Lung (tissue), 12 donors: Measurements from ENCODE around the gene MAP2K1. TPM values are rescaled to one million over a fixed set of nuclear protein-coding genes. Genes with fewer than 3 reads are reported as not detected.
A peak's percentile ranks its signal among the peaks of the same experiment; 100 is the strongest.

ENCODE experiments used
- ATAC-seq: fragments of 200-7000 bp; cut with Tn5 transposase; one replicate; pipeline ENCODE4 v1.9.1; 2020; ENCODE audit warnings: moderate number of reproducible peaks; ENCODE audit not compliant: insufficient read depth, low FRiP score
- DNase-seq, 3 donors: peaks; one replicate each; pipeline ENCODE4 v3.0.0-alpha.2; 2013 to 2017
- H3K27ac ChIP-seq, 2 donors: one replicate each; pipeline ENCODE4 v1.5.1; 2013; ENCODE audit warnings: mild to moderate bottlenecking in 2 of 2, moderate library complexity in 2 of 2, control low read depth in 1 of 2, inconsistent platforms in 1 of 2, low read depth in 1 of 2, low read length in 1 of 2
- H3K27me3 ChIP-seq, 3 donors: one replicate each; pipeline ENCODE4 v1.5.1; 2013; ENCODE audit warnings: low read length in 2 of 3; ENCODE audit not compliant: control insufficient read depth in 3 of 3, insufficient read depth in 3 of 3
- H3K36me3 ChIP-seq, 4 donors: one replicate each; pipeline ENCODE4 v1.5.1; 2013; ENCODE audit warnings: low read length in 4 of 4, mild to moderate bottlenecking in 1 of 4, moderate library complexity in 1 of 4; ENCODE audit not compliant: control insufficient read depth in 4 of 4, insufficient read depth in 4 of 4
- H3K4me1 ChIP-seq, 5 donors: one replicate each; pipeline ENCODE4 v1.5.1; 2013; ENCODE audit warnings: low read length in 5 of 5, mild to moderate bottlenecking in 2 of 5, moderate library complexity in 1 of 5; ENCODE audit not compliant: control insufficient read depth in 5 of 5, insufficient read depth in 5 of 5
- H3K4me3 ChIP-seq: one replicate; pipeline ENCODE4 v1.5.1; 2013; ENCODE audit warnings: mild to moderate bottlenecking, control low read depth, moderate library complexity
- H3K9ac ChIP-seq, 2 donors: one replicate each; pipeline ENCODE4 v1.5.1; 2013; ENCODE audit warnings: low read length in 2 of 2, control low read depth in 1 of 2; ENCODE audit not compliant: insufficient read depth in 1 of 2
- H3K9me3 ChIP-seq, 4 donors: one replicate each; pipeline ENCODE4 v1.5.1; 2013; ENCODE audit warnings: low read length in 3 of 4, mild to moderate bottlenecking in 1 of 4, moderate library complexity in 1 of 4; ENCODE audit not compliant: control insufficient read depth in 4 of 4, insufficient read depth in 3 of 4
- CTCF ChIP-seq: IDR thresholded peaks from 2 replicates; pipeline ENCODE4 v1.5.1; 2012; ENCODE audit warnings: mild to moderate bottlenecking; ENCODE audit errors: control extremely low read depth, extremely low read depth
- WGBS, 2 donors: extraction: QIAGEN DNeasy Blood & Tissue Kit; methylation state at CpG; one replicate each; pipeline ENCODE4 v1.1.7; 2013; 5-methylcytosine and 5-hydroxymethylcytosine counted together
- polyA plus RNA-seq, 2 donors: library from polyadenylated mRNA; stranded (reverse); fragments of 200-250 nt; gene quantifications; one replicate each; pipeline ENCODE4 v1.2.1, GENCODE V29; 2013
- total RNA-seq, 2 donors: library from RNA; depleted of rRNA in 1 of 2; stranded (reverse); fragments of >200 nt in 1 of 2; gene quantifications; one replicate each; pipeline ENCODE4 v1.2.1, GENCODE V29; 2014 to 2021
- donor health status: control.
- donor health status: control.
- donor health status: Bipolar disorder and iron deficiency.
- donor health status: healthy.
- donor health status: DM: yes; HTN: yes; CAD: no.

Gene MAP2K1
- total and polyA plus RNA-seq, 4 donors, result 19.0 to 64.7 (median 42.7) TPM

GRCh38 chr15:66452420-66452819 lies 65.7 kb downstream of the MAP2K1 start:
- Histone ChIP-seq H3K4me3 (no peak overlapping the region), H3K4me1 (peaks cover 0 to 2% (median 0%) of the 10 kb centered on the region in 5 donors), H3K27me3 (no peaks in the 10 kb centered on the region), H3K36me3 (peaks cover 2 to 9% (median 6%) of the 10 kb centered on the region in 4 donors), H3K9ac (no peak overlapping the region), H3K27ac (no peak overlapping the region), H3K9me3 (no peaks in the 10 kb centered on the region)
- DNase-seq, result no peak
- WGBS, 2 donors, result 92 to 97% methylated on average over 4 of the region's 4 CpGs
- ATAC-seq, result no peak
- no peak for TF ChIP-seq CTCF

GRCh38 chr15:66452971-66453580 lies 66.4 kb downstream of the MAP2K1 start:
- H3K4me1 ChIP-seq, result peaks cover 0 to 2% (median 0%) of the 10 kb centered on the region in 5 donors
- no peak overlapping the region for H3K4me3 ChIP-seq
- H3K9ac ChIP-seq, result no peak overlapping the region
- peaks cover 2 to 9% (median 6%) of the 10 kb centered on the region in 4 donors for H3K36me3 ChIP-seq
- TF ChIP-seq CTCF, result no peak
- no peak overlapping the region for H3K27ac ChIP-seq
- H3K27me3 ChIP-seq, result no peaks in the 10 kb centered on the region
- no peaks in the 10 kb centered on the region for H3K9me3 ChIP-seq
- ATAC-seq (no peak), DNase-seq (peak in 1 of 3 donors; percentile 21)
- 86 to 100% methylated on average over 1 of the region's 1 CpG for WGBS, 2 donors

DNA sequence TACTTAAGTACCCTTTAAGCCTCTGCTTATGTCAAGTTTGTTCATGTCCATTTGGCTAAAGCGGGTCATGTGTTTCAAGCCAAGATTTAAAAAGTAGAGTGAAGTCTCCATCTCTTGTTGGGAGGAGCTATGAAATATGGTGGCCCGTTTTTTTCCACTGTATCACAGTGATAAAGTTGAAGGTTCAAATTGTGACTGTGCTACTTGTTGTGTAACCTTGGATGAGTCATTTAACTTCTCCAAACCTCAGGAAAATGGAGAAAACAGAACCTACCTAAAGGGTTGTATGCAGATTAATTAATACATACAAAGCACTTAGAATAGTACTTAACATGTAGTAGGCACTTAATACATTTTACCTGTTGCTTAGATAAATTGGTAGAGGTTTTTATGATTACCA lies 67.4 kb downstream of the MAP2K1 start:
- no peak overlapping the region for H3K9ac ChIP-seq
- no peaks in the 10 kb centered on the region for H3K27me3 ChIP-seq
- no peaks in the 10 kb centered on the region for H3K9me3 ChIP-seq
- peaks cover 2 to 9% (median 6%) of the 10 kb centered on the region in 4 donors for H3K36me3 ChIP-seq
- WGBS, 2 donors, result 79 to 85% methylated on average over 2 of the region's 2 CpGs
- ATAC-seq (no peak), DNase-seq (no peak)
- no peak overlapping the region for H3K27ac ChIP-seq
- H3K4me3 ChIP-seq, result no peak overlapping the region
- TF ChIP-seq CTCF, result no peak
- H3K4me1 ChIP-seq, result peaks cover 0 to 2% (median 0%) of the 10 kb centered on the region in 5 donors

DNA sequence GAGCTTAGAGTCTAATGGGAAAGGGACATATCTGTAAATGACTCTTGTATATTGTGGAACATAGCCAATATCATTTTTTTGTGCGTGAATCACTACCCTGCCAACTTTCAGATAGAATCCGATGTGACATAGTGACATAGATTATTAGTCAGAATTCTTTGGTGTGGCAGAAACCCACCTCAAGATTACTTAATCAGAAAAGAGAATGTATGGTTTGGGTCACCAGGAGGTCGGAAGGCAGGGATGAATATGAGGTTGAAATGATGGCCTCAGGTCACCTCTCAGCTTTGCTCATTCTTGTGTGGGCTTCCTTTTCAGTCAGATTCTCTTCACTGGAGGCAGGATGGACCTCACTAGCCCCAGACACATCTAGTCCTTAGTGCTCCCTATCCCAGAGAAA lies 69.5 kb downstream of the MAP2K1 start:
- 76 to 89% methylated on average over 3 of the region's 3 CpGs for WGBS, 2 donors
- Histone ChIP-seq H3K36me3 (peaks cover 2 to 12% (median 4%) of the 10 kb centered on the region in 4 donors), H3K27me3 (no peaks in the 10 kb centered on the region), H3K9me3 (no peaks in the 10 kb centered on the region), H3K4me3 (no peak overlapping the region), H3K27ac (no peak overlapping the region), H3K9ac (no peak overlapping the region), H3K4me1 (peaks cover 0 to 3% (median 0%) of the 10 kb centered on the region in 5 donors)
- DNase-seq (no peak), ATAC-seq (no peak)
- no peak for TF ChIP-seq CTCF
